Endothelial cell of umbilical vein (primary cell): ENCODE measurements around the gene TARS2. TPM values are rescaled to one million over a fixed set of nuclear protein-coding genes. Genes with fewer than 3 reads are reported as not detected.

Experiments
- BruUV-seq: library from RNA; stranded (reverse); fragments of 400-500 nt; replicated peaks from 2 replicates; lab custom pipeline; 2021; lab: Mats Ljungman, UMichigan
- CTCF ChIA-PET: fragments of 300-600, 350-600 bp; sonication (Branson Sonifier 250); formaldehyde crosslinking; loops from one replicate; lab custom pipeline; 2021; ENCODE audit warnings: antibody characterized with exemption, inconsistent platforms; lab: Charles Lee
- POLR2A ChIA-PET: fragments of 300-600, 350-600 bp; sonication (Branson Sonifier 250); formaldehyde crosslinking; loops from one replicate; lab custom pipeline; 2021; ENCODE audit warnings: antibody characterized with exemption, inconsistent platforms; lab: Charles Lee
- DNase-seq: peaks from one replicate; pipeline ENCODE4 v3.0.0-alpha.2; 2011; ENCODE audit warnings: low read depth, low spot score
- FAIRE-seq: peaks from 2 replicates; lab custom pipeline; 2011; peaks lifted over from hg19 to GRCh38; lab: Jason Lieb, UNC
- H2AFZ ChIP-seq: 2 replicates; pipeline ENCODE4 v1.6.0; 2012; ENCODE audit warnings: low read depth, low read length, control low read depth, inconsistent platforms
- H3K27ac ChIP-seq: 2 replicates; pipeline ENCODE4 v1.5.1; 2011; ENCODE audit warnings: low read depth, mild to moderate bottlenecking, control low read depth, low read length, moderate library complexity; ENCODE audit not compliant: insufficient read depth
- H3K27me3 ChIP-seq, 2 experiments: 2 replicates each; pipeline versions ENCODE4 v1.6.0 to v1.6.1; 2011; ENCODE audit warnings: low read length in 2 of 2, mixed read lengths in 1 of 2; ENCODE audit not compliant: control insufficient read depth in 2 of 2, insufficient read depth in 2 of 2
- H3K36me3 ChIP-seq, 2 experiments: 2 replicates in 1 of 2; 3 replicates in 1 of 2; pipeline ENCODE4 v1.5.1; 2011; ENCODE audit warnings: low read length in 2 of 2, mild to moderate bottlenecking in 1 of 2, moderate library complexity in 1 of 2; ENCODE audit not compliant: control insufficient read depth in 2 of 2, insufficient read depth in 2 of 2; ENCODE audit errors: extremely low read depth in 1 of 2
- H3K4me1 ChIP-seq: 3 replicates; pipeline ENCODE4 v1.5.1; 2011; ENCODE audit warnings: mild to moderate bottlenecking, low read length; ENCODE audit not compliant: control insufficient read depth, insufficient read depth; ENCODE audit errors: extremely low read depth
- H3K4me2 ChIP-seq: 2 replicates; pipeline ENCODE4 v1.6.1; 2011; ENCODE audit warnings: low read length, control low read depth, mixed read lengths; ENCODE audit not compliant: insufficient read depth
- H3K4me3 ChIP-seq, 3 experiments: fragments of 200-600 bp in 1 of 3; sonication (generic), shearing (Covaris generic) in 1 of 3; replicated peaks in 1 of 3; 2 replicates each; pipeline ENCODE4 v1.5.1; 2011 to 2016; ENCODE audit warnings: control low read depth in 3 of 3, low read length in 3 of 3, mild to moderate bottlenecking in 2 of 3, inconsistent platforms in 1 of 3, low read depth in 1 of 3, moderate library complexity in 1 of 3; ENCODE audit not compliant: insufficient read depth in 1 of 3
- H3K79me2 ChIP-seq: 2 replicates; pipeline ENCODE4 v1.6.0; 2012; ENCODE audit warnings: low read length, inconsistent platforms; ENCODE audit not compliant: control insufficient read depth, insufficient read depth
- H3K9ac ChIP-seq: replicated peaks from 2 replicates; pipeline ENCODE3; 2011; ENCODE audit warnings: low read length, control low read depth; ENCODE audit not compliant: insufficient read depth; ENCODE audit errors: extremely low read depth
- H3K9me1 ChIP-seq: replicated peaks from 3 replicates; pipeline ENCODE4 v1.6.0; 2011; ENCODE audit warnings: mild to moderate bottlenecking, low read length; ENCODE audit not compliant: control insufficient read depth, insufficient read depth; ENCODE audit errors: extremely low read depth
- H3K9me3 ChIP-seq: replicated peaks from 2 replicates; pipeline ENCODE4 v1.5.1; 2012; ENCODE audit warnings: low read length, inconsistent platforms; ENCODE audit not compliant: control insufficient read depth, insufficient read depth
- H4K20me1 ChIP-seq: replicated peaks from 2 replicates; pipeline ENCODE3; 2011; ENCODE audit warnings: mild to moderate bottlenecking, low read length; ENCODE audit not compliant: control insufficient read depth, insufficient read depth; ENCODE audit errors: extremely low read depth
- CTCF ChIP-seq, 2 donors: IDR thresholded peaks; 1 replicate in 1 of 2; 2 replicates in 1 of 2; pipeline ENCODE4 v1.5.1; 2011; ENCODE audit warnings: low read length in 2 of 2, mild to moderate bottlenecking in 2 of 2, moderate library complexity in 2 of 2, control low read depth in 1 of 2, inconsistent platforms in 1 of 2, low read depth in 1 of 2; ENCODE audit not compliant: insufficient read depth in 1 of 2; ENCODE audit errors: extremely low read depth in 1 of 2
- EZH2 ChIP-seq: IDR thresholded peaks from 2 replicates; pipeline ENCODE4 v1.6.1; 2012; ENCODE audit warnings: borderline replicate concordance, low read depth, mild to moderate bottlenecking, moderate library complexity, low read length, inconsistent platforms; ENCODE audit not compliant: severe bottlenecking
- FOS ChIP-seq: IDR thresholded peaks from 2 replicates; pipeline ENCODE4 v1.6.1; 2011; ENCODE audit warnings: mild to moderate bottlenecking, low read length, moderate library complexity, borderline replicate concordance; ENCODE audit not compliant: insufficient read depth
- GATA2 ChIP-seq: IDR thresholded peaks from 2 replicates; pipeline ENCODE4 v1.7.0; 2011; ENCODE audit warnings: low read depth, mild to moderate bottlenecking, moderate library complexity, mixed read lengths, low read length; ENCODE audit not compliant: insufficient read length, insufficient read depth
- JUN ChIP-seq: IDR thresholded peaks from 2 replicates; pipeline ENCODE4 v1.6.1; 2011; ENCODE audit warnings: borderline replicate concordance, low read depth; ENCODE audit not compliant: insufficient read length, insufficient read depth
- MAX ChIP-seq: IDR thresholded peaks from 2 replicates; pipeline ENCODE4 v1.6.1; 2011; ENCODE audit not compliant: insufficient read depth, insufficient read length
- MYC ChIP-seq: IDR thresholded peaks from one replicate; pipeline ENCODE4 v1.6.1; 2011; ENCODE audit warnings: mild to moderate bottlenecking, low read depth, low read length
- POLR2A ChIP-seq: IDR thresholded peaks from 2 replicates; pipeline ENCODE4 v1.6.1; 2012; ENCODE audit warnings: low read depth, mild to moderate bottlenecking, control low read depth, low read length
- POLR2AphosphoS5 ChIP-seq: IDR thresholded peaks from 2 replicates; pipeline ENCODE4 v1.6.1; 2012; ENCODE audit warnings: low read depth, mild to moderate bottlenecking, control low read depth, low read length, moderate library complexity; ENCODE audit not compliant: insufficient read depth
- dilution Hi-C: fragments of 300-500 bp; cut with MboI; formaldehyde crosslinking; loops from one replicate; pipeline ENCODE4 v1.15.0; 2019; ENCODE audit warnings: low sequenced_read_pairs; ENCODE audit not compliant: extremely low pct_ligation_motif_present
- intact Hi-C: fragments of 100-400 bp; cut with micrococcal nuclease; formaldehyde crosslinking; loops from one replicate; pipeline ENCODE4 v1.10.0; 2022
- polyA plus RNA-seq, 4 experiments: library from polyadenylated mRNA; depleted of rRNA in 3 of 4; stranded (reverse) in 3 of 4; unstranded in 1 of 4; fragments of >200 nt; gene quantifications; 2 replicates each; pipeline versions ENCODE4 v1.2.1 to v1.2.3, GENCODE V29; 2011 to 2012; ENCODE audit warnings: missing spikeins in 1 of 4
- total RNA-seq: library from RNA; stranded (reverse); gene quantifications from 2 replicates; pipeline ENCODE4 v1.2.3, GENCODE V29; 2021

The TARS2 gene
- total and polyA plus RNA-seq, 2 donors (not counting 3 experiments of a cell fraction or from before 2014, with no cell fraction given): 21.5 to 22.0 TPM

GRCh38 chr1:150514260-150514659 lies 27.0 kb downstream of the TARS2 start:
- dilution Hi-C loops (no loop called here), intact Hi-C loops (loop anchor here (2.0 kb wide), 1 partner anchor 27 kb away; the partner anchor contains the start of gene TARS2)
- no peak for DNase-seq
- ChIA-PET POLR2A (no interaction called here), CTCF (no interaction called here)
- no peak for FAIRE-seq
- H3K36me3 ChIP-seq: no peaks in the 10 kb centered on the region
- no peaks in the 10 kb centered on the region for H3K9me3 ChIP-seq
- H3K27ac ChIP-seq: no peak overlapping the region
- no peaks in the 10 kb centered on the region for H3K27me3 ChIP-seq
- H4K20me1 ChIP-seq: no peaks in the 10 kb centered on the region
- H3K79me2 ChIP-seq: no peaks in the 10 kb centered on the region
- H2AFZ ChIP-seq: no peak overlapping the region
- no peaks in the 10 kb centered on the region for H3K9me1 ChIP-seq
- no TSS peak for BruUV-seq
- H3K4me1 ChIP-seq: peaks cover 6% of the 10 kb centered on the region
- TF ChIP-seq POLR2AphosphoS5 (no peak), CTCF (IDR thresholded peaks at IDR 0.05; ENCODE audit: extremely low read depth in 1 of 2, insufficient read depth in 1 of 2, low read depth in 1 of 2, low read length in 2 of 2) (no peak), MAX (no peak)
- H3K4me2 ChIP-seq: no peak overlapping the region
- H3K4me3 ChIP-seq: no peak overlapping the region
- H3K9ac ChIP-seq: no peak overlapping the region

GRCh38 chr1:150514913-150515327 lies 27.7 kb downstream of the TARS2 start:
- ChIA-PET CTCF (interaction anchor here (1.0 to 3.1 kb wide), 9 partner anchors 7 to 408 kb away, joined by 3 to 24 read pairs (median 7); partner anchors contain the start of gene ECM1), POLR2A (no interaction called here)
- Histone ChIP-seq H3K9me3 (no peaks in the 10 kb centered on the region), H3K9me1 (no peaks in the 10 kb centered on the region), H3K27ac (peak overlapping the region; percentile 9), H3K79me2 (no peaks in the 10 kb centered on the region), H3K4me2 (peak overlapping the region; percentile 67), H4K20me1 (no peaks in the 10 kb centered on the region), H3K9ac (peak overlapping the region; percentile 35), H3K4me3 (peak overlapping the region; percentile 39 to 77 (median 48)), H3K36me3 (no peaks in the 10 kb centered on the region), H3K27me3 (no peaks in the 10 kb centered on the region), H2AFZ (peak overlapping the region; percentile 78), H3K4me1 (peaks cover 6% of the 10 kb centered on the region)
- DNase-seq (no peak), FAIRE-seq (no peak)
- TF ChIP-seq MYC: no peak
- TF ChIP-seq EZH2: no peak
- TF ChIP-seq MAX: no peak
- TF ChIP-seq GATA2: no peak
- TF ChIP-seq CTCF (IDR thresholded peaks at IDR 0.05; ENCODE audit: extremely low read depth in 1 of 2, insufficient read depth in 1 of 2, low read depth in 1 of 2, low read length in 2 of 2): no peak
- no peak for TF ChIP-seq POLR2AphosphoS5
- no peak for TF ChIP-seq JUN
- TF ChIP-seq POLR2A: no peak
- no peak for TF ChIP-seq FOS
- no TSS peak for BruUV-seq
- dilution Hi-C loops (no loop called here), intact Hi-C loops (loop anchor here (1.0 to 5.0 kb wide), 4 partner anchors 17 to 148 kb away; partner anchors contain the start of gene TARS2)
